Adrenal gland (tissue), 5 donors: ENCODE measurements around the gene RHOBTB1.

Source experiments
- CTCF ChIP-seq, 6 experiments: fragments of 450-650 bp in 4 of 6; fragments of 200-600 bp in 2 of 6; sonication (generic) in 1 of 6; IDR thresholded peaks; 1 replicate in 5 of 6; 2 replicates in 1 of 6; pipeline versions ENCODE4 v1.5.1 to v1.8.0; 2016 to 2021; ENCODE audit warnings: antibody characterized with exemption in 6 of 6, mild to moderate bottlenecking in 2 of 6, moderate library complexity in 1 of 6
- POLR2A ChIP-seq, 2 donors: fragments of 450-650 bp; IDR thresholded peaks; one replicate each; pipeline ENCODE4 v1.6.1; 2017; ENCODE audit warnings: antibody characterized with exemption in 2 of 2, mild to moderate bottlenecking in 2 of 2, moderate library complexity in 1 of 2
- donor health status: DM: no; HTN: no; CAD: no.

GRCh38 chr10:60954035-60954434, 10.1 kb upstream of the RHOBTB1 start:
- TF ChIP-seq CTCF (IDR thresholded peaks at IDR 0.05) (no peak), POLR2A (IDR thresholded peaks at IDR 0.05) (no peak)
